HS-27A (cell line): ENCODE results near the gene GPR108.

Experiments
- DNase-seq: peaks from one replicate; pipeline ENCODE4 v3.0.0-alpha.2; 2012; ENCODE audit warnings: low read depth, missing footprints

The GPR108 gene

GRCh38 chr19:6707011-6707657, 30.2 kb downstream of the GPR108 start:
- DNase-seq: no peak

- DNase-seq: no peak
Observed at GRCh38 chr19:6706633-6706958, 30.8 kb downstream of the GPR108 start.

- DNase-seq: no peak
Observed at GRCh38 chr19:6705931-6706632, 31.3 kb downstream of the GPR108 start.

- no peak for DNase-seq
Observed at GRCh38 chr19:6700586-6701316, 36.6 kb downstream of the GPR108 start.

GRCh38 chr19:6699935-6700334, 37.4 kb downstream of the GPR108 start:
- DNase-seq: no peak

GRCh38 chr19:6697291-6697690, 40.1 kb downstream of the GPR108 start:
- DNase-seq: no peak

- DNase-seq: no peak
Observed at GRCh38 chr19:6696239-6696820, 41.0 kb downstream of the GPR108 start.

- no peak for DNase-seq
Observed at GRCh38 chr19:6694147-6694815, 43.1 kb downstream of the GPR108 start.

GRCh38 chr19:6693681-6694080, 43.7 kb downstream of the GPR108 start:
- DNase-seq: no peak

GRCh38 chr19:6693056-6693471, 44.3 kb downstream of the GPR108 start:
- no peak for DNase-seq

- no peak for DNase-seq
Observed at GRCh38 chr19:6692027-6692426, 45.4 kb downstream of the GPR108 start.

GRCh38 chr19:6691342-6691741, 46.0 kb downstream of the GPR108 start:
- no peak for DNase-seq

- no peak for DNase-seq
Observed at GRCh38 chr19:6690160-6690885, 47.1 kb downstream of the GPR108 start.

- no peak for DNase-seq
Observed at GRCh38 chr19:6687114-6687513, 50.3 kb downstream of the GPR108 start.

GRCh38 chr19:6686628-6686975, 50.8 kb downstream of the GPR108 start:
- DNase-seq: no peak

GRCh38 chr19:6685962-6686627, 51.3 kb downstream of the GPR108 start:
- DNase-seq: no peak

- no peak for DNase-seq
Observed at GRCh38 chr19:6685482-6685881, 51.9 kb downstream of the GPR108 start.

- no peak for DNase-seq
Observed at GRCh38 chr19:6683971-6684370, 53.4 kb downstream of the GPR108 start.

GRCh38 chr19:6682607-6683128, 54.7 kb downstream of the GPR108 start:
- no peak for DNase-seq

GRCh38 chr19:6680141-6680540, 57.2 kb downstream of the GPR108 start:
- no peak for DNase-seq
